Measurements from ENCODE around the gene NAGLU. TPM values are rescaled to one million over a fixed set of nuclear protein-coding genes. Genes with fewer than 3 reads are reported as not detected.
A peak's percentile ranks its signal among the peaks of the same experiment; 100 is the strongest.

Gene NAGLU
- total and polyA plus RNA-seq, 7 donors = 9.1 to 18.1 (median 16.0) TPM

DNA sequence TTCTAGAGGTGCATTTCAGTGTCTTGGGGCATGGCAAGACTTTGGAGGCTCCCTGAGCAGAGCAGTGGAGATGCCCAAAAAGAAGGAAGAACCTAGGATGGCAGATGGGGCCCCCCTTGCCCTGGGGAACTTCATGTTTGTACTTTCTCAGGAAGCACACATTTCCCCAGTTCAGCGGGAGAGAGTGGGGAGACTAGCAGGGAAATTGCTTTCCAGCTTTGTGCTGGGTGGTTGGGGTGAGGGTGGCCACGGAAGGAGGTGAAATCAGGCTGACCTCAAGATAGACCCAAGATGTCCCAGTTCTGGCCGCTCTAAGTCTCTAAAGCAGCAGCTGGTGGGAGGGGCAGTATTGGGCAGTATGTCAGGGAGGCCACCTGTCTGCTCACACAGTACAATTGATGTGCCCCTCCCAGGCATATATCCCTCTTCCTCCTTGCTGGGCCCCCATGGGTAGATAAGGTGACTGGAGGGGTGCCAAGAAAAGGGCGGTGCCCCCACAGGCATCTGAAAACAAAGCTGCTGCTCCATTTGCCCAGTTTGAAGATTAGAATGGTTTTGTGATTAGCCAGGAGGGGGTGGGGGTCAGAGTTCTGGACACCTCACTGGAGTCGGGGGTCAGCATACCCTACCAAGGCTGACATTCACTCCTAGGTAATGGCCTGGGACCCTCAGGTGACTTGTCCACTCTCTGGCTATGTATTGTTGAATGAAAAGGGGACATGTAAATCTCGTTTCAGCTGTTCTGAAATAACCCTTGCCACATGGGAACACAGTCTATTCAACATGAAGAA, 17.1 kb upstream of the NAGLU start:
- 24 to 37% (median 30%) methylated on average over 6 of the region's 6 CpGs for WGBS, 3 donors
- intact Hi-C loops (cut with DNase I) = loop anchor here in 1 of 2 donors (5.0 kb wide), 3 partner anchors 87 to 197 kb away; no protein-coding TSS in a partner anchor
- no peak for DNase-seq

DNA sequence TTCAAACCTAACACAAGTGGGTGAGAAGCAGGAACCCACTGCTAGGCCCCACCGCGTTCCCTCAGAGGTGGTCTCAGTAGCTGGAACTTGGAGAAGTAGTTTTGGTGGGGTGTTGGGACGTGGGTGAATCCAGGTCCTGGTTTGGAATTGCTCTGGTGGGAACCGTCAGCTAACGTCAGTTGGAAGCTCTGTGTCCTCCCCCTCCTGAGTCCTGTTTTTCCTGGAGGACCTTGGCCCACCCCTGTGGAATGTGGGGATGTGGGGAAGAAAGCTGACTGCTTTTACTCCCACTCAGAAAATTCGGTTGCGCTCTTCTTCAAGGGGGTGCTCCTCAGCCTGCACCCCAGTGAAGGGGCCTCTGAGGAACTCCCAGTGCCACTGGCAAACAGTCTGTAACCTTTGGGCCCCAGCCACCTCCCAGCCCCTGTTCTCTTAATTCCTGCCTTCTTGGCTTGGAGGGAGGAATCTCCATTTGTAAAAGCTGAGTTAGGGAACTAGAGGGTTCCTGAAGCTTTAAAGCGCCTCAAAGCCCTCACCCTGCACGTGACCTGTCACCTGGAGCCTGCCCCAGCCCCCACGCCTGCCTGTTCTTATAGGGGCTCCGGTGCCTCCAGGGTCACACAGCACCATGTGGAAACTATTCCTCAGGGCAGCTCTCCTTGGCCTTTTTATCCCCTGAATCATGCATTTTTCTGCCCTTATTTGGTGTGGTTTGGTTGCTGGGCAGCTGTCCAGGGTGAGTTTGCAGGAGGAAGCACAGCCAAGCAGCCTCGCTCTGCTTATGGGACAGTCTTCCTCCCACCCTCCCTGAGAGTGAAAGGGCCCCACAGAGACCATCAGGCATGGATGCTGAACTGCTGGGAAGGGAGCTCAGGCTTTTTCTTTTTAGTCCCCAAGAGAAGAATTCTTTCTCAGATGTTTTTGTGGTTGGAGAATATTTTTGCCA, 16.2 kb upstream of the NAGLU start:
- no peak overlapping the region for H3K4me3 ChIP-seq

More for the DNA sequence above, 17.1 kb upstream of the NAGLU start:
- TF ChIP-seq, protein P1, sequence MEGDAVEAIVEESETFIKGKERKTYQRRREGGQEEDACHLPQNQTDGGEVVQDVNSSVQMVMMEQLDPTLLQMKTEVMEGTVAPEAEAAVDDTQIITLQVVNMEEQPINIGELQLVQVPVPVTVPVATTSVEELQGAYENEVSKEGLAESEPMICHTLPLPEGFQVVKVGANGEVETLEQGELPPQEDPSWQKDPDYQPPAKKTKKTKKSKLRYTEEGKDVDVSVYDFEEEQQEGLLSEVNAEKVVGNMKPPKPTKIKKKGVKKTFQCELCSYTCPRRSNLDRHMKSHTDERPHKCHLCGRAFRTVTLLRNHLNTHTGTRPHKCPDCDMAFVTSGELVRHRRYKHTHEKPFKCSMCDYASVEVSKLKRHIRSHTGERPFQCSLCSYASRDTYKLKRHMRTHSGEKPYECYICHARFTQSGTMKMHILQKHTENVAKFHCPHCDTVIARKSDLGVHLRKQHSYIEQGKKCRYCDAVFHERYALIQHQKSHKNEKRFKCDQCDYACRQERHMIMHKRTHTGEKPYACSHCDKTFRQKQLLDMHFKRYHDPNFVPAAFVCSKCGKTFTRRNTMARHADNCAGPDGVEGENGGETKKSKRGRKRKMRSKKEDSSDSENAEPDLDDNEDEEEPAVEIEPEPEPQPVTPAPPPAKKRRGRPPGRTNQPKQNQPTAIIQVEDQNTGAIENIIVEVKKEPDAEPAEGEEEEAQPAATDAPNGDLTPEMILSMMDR (IDR thresholded peaks at IDR 0.05) = no peak
- Histone ChIP-seq H3K4me1 (peaks cover 56% of the 10 kb centered on the region), H3K4me3 (no peak overlapping the region), H3K9me3 (no peaks in the 10 kb centered on the region), H3K27ac (peak overlapping the region; percentile 84), H3K36me3 (ENCODE audit: insufficient read depth in 1 of 2, low read depth in 1 of 2) (peaks cover 6 to 67% of the 10 kb centered on the region in 2 donors), H3K27me3 (ENCODE audit: insufficient read depth in 3 of 3, low read length in 2 of 3) (no peaks in the 10 kb centered on the region)
- peak in 3 of 4 donors; percentile 12 to 24 (median 22) for ATAC-seq

DNA sequence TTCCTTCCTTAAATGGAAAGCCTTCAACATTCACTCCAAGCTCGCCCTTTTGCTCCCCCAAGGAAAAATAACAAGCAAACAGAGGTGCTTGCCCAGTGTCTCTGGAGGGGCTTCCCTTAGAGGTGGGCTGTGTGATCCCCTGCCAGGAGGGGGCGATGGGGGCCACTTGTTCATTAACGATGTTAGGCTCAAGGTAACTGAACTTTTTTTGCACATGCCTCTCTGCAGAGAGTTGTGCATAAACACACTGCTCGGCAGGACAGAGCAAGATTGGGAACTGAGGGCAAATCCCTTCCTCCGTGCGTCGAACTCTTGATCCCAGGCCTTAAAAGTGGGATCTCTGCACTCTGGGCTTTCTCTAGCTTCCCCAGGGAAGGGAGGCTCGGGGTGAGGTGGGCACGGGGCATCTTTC, 15.5 kb upstream of the NAGLU start:
- TF ChIP-seq, protein P1 (IDR thresholded peaks at IDR 0.05) = no peak
- Histone ChIP-seq H3K4me3 (no peak overlapping the region), H3K9me3 (no peaks in the 10 kb centered on the region), H3K36me3 (ENCODE audit: insufficient read depth in 1 of 2, low read depth in 1 of 2) (peaks cover 3 to 51% of the 10 kb centered on the region in 2 donors), H3K27me3 (ENCODE audit: insufficient read depth in 3 of 3, low read length in 2 of 3) (no peaks in the 10 kb centered on the region), H3K4me1 (peaks cover 68% of the 10 kb centered on the region), H3K27ac (peak overlapping the region; percentile 84)
- ATAC-seq (no peak), DNase-seq (no peak)
- intact Hi-C loops (cut with DNase I) = loop anchor here in 1 of 2 donors (5.0 kb wide), 1 partner anchor 98 kb away; the partner anchor contains the start of gene CAVIN1
- WGBS, 3 donors = 47 to 55% (median 50%) methylated on average over 9 of the region's 9 CpGs

More for the DNA sequence above, 16.2 kb upstream of the NAGLU start:
- Histone ChIP-seq H3K27me3 (ENCODE audit: insufficient read depth in 3 of 3, low read length in 2 of 3) (no peaks in the 10 kb centered on the region), H3K27ac (peak overlapping the region; percentile 84), H3K9me3 (no peaks in the 10 kb centered on the region), H3K4me1 (peaks cover 61% of the 10 kb centered on the region), H3K36me3 (ENCODE audit: insufficient read depth in 1 of 2, low read depth in 1 of 2) (peaks cover 3 to 58% of the 10 kb centered on the region in 2 donors)
- WGBS, 3 donors = 37 to 46% (median 38%) methylated on average over 12 of the region's 12 CpGs
- intact Hi-C loops (cut with DNase I) = loop anchor here in 1 of 2 donors (5.0 kb wide), 4 partner anchors 88 to 198 kb away; partner anchors contain the start of gene CAVIN1
- DNase-seq (peak; percentile 93), ATAC-seq (peak; percentile 20 to 48 (median 28))
- TF ChIP-seq, protein P1 (IDR thresholded peaks at IDR 0.05) = no peak

DNA sequence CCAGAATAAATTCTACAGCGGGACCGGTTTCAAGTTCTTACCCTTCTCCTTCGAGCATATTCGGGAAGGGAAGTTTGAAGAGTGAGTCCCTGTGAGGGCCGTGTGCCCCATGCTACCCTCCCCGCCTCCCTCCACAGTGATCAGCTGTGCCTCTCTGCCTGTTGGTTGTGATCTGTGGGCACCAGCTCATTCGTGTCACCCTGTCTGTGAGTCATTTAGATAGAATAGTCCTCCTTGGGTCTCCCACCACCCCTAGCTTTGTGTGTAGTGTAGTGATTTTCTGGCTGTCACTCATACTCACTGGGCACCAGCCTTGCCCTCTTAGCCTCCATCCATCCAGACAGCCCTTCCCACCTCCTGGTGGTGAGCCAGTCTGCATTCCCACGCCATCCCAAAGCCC, 15.0 kb upstream of the NAGLU start:
- Histone ChIP-seq H3K27me3 (ENCODE audit: insufficient read depth in 3 of 3, low read length in 2 of 3) (no peaks in the 10 kb centered on the region), H3K36me3 (ENCODE audit: insufficient read depth in 1 of 2, low read depth in 1 of 2) (peaks cover 3 to 46% of the 10 kb centered on the region in 2 donors), H3K27ac (peak overlapping the region; percentile 84), H3K9me3 (no peaks in the 10 kb centered on the region), H3K4me3 (no peak overlapping the region), H3K4me1 (peaks cover 73% of the 10 kb centered on the region)
- DNase-seq = no peak
- TF ChIP-seq, protein P1 (IDR thresholded peaks at IDR 0.05) = no peak
- 51 to 61% (median 58%) methylated on average over 8 of the region's 8 CpGs for WGBS, 3 donors
- intact Hi-C loops (cut with DNase I) = loop anchor here in 1 of 2 donors (5.0 kb wide), 1 partner anchor 99 kb away; the partner anchor contains the start of gene CAVIN1
- ATAC-seq = no peak

All from psoas muscle (tissue), 8 donors.